ENCODE data around the gene MRPS24.
"Not testable (repeated sequence)": the region's sequence is repeated elsewhere in the genome, so short reads cannot be mapped to it uniquely, and the experiment has no call there.

The MRPS24 gene

GRCh38 chr7:43823941-43824340 is 45.4 kb downstream of the MRPS24 start:
- Histone ChIP-seq H3K4me2 (ENCODE audit: low read length) (peak overlapping the region; percentile 30), H2AFZ (ENCODE audit: low read depth, low read length) (peak overlapping the region; percentile 66; the same call in 1 of the 2 replicates), H3K27me3 (ENCODE audit: low read depth, low read length) (peaks cover 2% of the 10 kb centered on the region; the same call in 1 of the 2 replicates), H3K9me3 (ENCODE audit: insufficient read depth, low read length) (no peaks in the 10 kb centered on the region), H4K20me1 (ENCODE audit: insufficient read depth, low read length) (no peaks in the 10 kb centered on the region), H3K36me3 (replicated peaks; ENCODE audit: low read depth, low read length) (no peaks in the 10 kb centered on the region), H3K4me3 (ENCODE audit: low read length) (peak overlapping the region; percentile 14), H3K4me1 (ENCODE audit: low read length) (peaks cover 25% of the 10 kb centered on the region), H3K79me2 (ENCODE audit: low read length) (no peaks in the 10 kb centered on the region), H3K27ac (ENCODE audit: low read length) (no peak overlapping the region), H3K9ac (ENCODE audit: low read length) (no peak overlapping the region)
- TF ChIP-seq, protein P1, sequence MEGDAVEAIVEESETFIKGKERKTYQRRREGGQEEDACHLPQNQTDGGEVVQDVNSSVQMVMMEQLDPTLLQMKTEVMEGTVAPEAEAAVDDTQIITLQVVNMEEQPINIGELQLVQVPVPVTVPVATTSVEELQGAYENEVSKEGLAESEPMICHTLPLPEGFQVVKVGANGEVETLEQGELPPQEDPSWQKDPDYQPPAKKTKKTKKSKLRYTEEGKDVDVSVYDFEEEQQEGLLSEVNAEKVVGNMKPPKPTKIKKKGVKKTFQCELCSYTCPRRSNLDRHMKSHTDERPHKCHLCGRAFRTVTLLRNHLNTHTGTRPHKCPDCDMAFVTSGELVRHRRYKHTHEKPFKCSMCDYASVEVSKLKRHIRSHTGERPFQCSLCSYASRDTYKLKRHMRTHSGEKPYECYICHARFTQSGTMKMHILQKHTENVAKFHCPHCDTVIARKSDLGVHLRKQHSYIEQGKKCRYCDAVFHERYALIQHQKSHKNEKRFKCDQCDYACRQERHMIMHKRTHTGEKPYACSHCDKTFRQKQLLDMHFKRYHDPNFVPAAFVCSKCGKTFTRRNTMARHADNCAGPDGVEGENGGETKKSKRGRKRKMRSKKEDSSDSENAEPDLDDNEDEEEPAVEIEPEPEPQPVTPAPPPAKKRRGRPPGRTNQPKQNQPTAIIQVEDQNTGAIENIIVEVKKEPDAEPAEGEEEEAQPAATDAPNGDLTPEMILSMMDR (IDR thresholded peaks at IDR 0.05; ENCODE audit: low read depth, low read length), result no peak
- TF ChIP-seq EZH2phosphoT487 (IDR thresholded peaks at IDR 0.05; ENCODE audit: low read depth), result no peak

- H3K9me3 ChIP-seq (ENCODE audit: insufficient read depth, low read length); H3K27ac ChIP-seq (ENCODE audit: low read length); H3K9ac ChIP-seq (ENCODE audit: low read length); H3K79me2 ChIP-seq (ENCODE audit: low read length); H2AFZ ChIP-seq (ENCODE audit: low read depth, low read length); H3K36me3 ChIP-seq (replicated peaks; ENCODE audit: low read depth, low read length); H3K27me3 ChIP-seq (ENCODE audit: low read depth, low read length); H4K20me1 ChIP-seq (ENCODE audit: insufficient read depth, low read length): not testable (repeated sequence)
- H3K4me2 ChIP-seq (ENCODE audit: low read length), result peak overlapping the region; percentile 30
- peaks cover 25% of the 10 kb centered on the region for H3K4me1 ChIP-seq (ENCODE audit: low read length)
- H3K4me3 ChIP-seq (ENCODE audit: low read length), result peak overlapping the region; percentile 14
Observed at GRCh38 chr7:43823425-43823824, 45.9 kb downstream of the MRPS24 start.
